HUES6 (cell line): ENCODE measurements around the gene GABARAP.
A peak's percentile ranks its signal among the peaks of the same experiment; 100 is the strongest.

Experiments used
- H3K27ac ChIP-seq: 2 replicates; pipeline ENCODE4 v1.7.0; 2013; ENCODE audit warnings: low read depth, mild to moderate bottlenecking, low read length, inconsistent platforms
- H3K27me3 ChIP-seq: 2 replicates; pipeline ENCODE4 v1.6.1; 2013; ENCODE audit warnings: low read length; ENCODE audit not compliant: control insufficient read depth, insufficient read depth
- H3K36me3 ChIP-seq: 2 replicates; pipeline ENCODE4 v1.6.1; 2013; ENCODE audit warnings: low read length; ENCODE audit not compliant: control insufficient read depth, insufficient read depth
- H3K4me1 ChIP-seq: 2 replicates; pipeline ENCODE4 v1.6.1; 2013; ENCODE audit warnings: low read length; ENCODE audit not compliant: control insufficient read depth, insufficient read depth
- H3K4me3 ChIP-seq: 2 replicates; pipeline ENCODE4 v1.5.1; 2013; ENCODE audit warnings: low read depth, low read length
- H3K9ac ChIP-seq: one replicate; pipeline ENCODE4 v1.6.1; 2013; ENCODE audit warnings: mild to moderate bottlenecking, low read length
- H3K9me3 ChIP-seq: 2 replicates; pipeline ENCODE4 v1.6.1; 2013; ENCODE audit warnings: low read depth, low read length; ENCODE audit not compliant: control insufficient read depth, insufficient read depth

GABARAP gene

GRCh38 chr17:7238420-7239090 is 3.7 kb downstream of the GABARAP start:
- Histone ChIP-seq H3K4me1 (peaks cover 15% of the 10 kb centered on the region), H3K36me3 (peaks cover 38% of the 10 kb centered on the region), H3K27me3 (no peaks in the 10 kb centered on the region)

GRCh38 chr17:7237761-7238419 is 4.4 kb downstream of the GABARAP start:
- Histone ChIP-seq H3K9ac (peak overlapping the region; percentile 79), H3K4me1 (peaks cover 13% of the 10 kb centered on the region; the same call in 1 of the 2 replicates), H3K27ac (peak overlapping the region; percentile 86; the same call in 1 of the 2 replicates)

More at GRCh38 chr17:7238420-7239090, 3.7 kb downstream of the GABARAP start:
- Histone ChIP-seq H3K4me3 (peak overlapping the region; percentile 95), H3K9me3 (no peaks in the 10 kb centered on the region), H3K9ac (peak overlapping the region; percentile 92), H3K27ac (peak overlapping the region; percentile 90)

GRCh38 chr17:7237266-7237760 is 4.9 kb downstream of the GABARAP start:
- H3K27ac ChIP-seq: no peak overlapping the region; the same call in 1 of the 2 replicates
- H3K36me3 ChIP-seq: peaks cover 38% of the 10 kb centered on the region
- H3K9ac ChIP-seq: peak overlapping the region; percentile 60
- H3K4me3 ChIP-seq: peak overlapping the region; percentile 95
- peaks cover 16% of the 10 kb centered on the region; the same call in 1 of the 2 replicates for H3K4me1 ChIP-seq
- H3K27me3 ChIP-seq: no peaks in the 10 kb centered on the region
- no peaks in the 10 kb centered on the region for H3K9me3 ChIP-seq

More at GRCh38 chr17:7237761-7238419, 4.4 kb downstream of the GABARAP start:
- Histone ChIP-seq H3K4me3 (peak overlapping the region; percentile 95), H3K9me3 (no peaks in the 10 kb centered on the region), H3K36me3 (peaks cover 38% of the 10 kb centered on the region), H3K27me3 (no peaks in the 10 kb centered on the region)

GRCh38 chr17:7236808-7237207 is 5.4 kb downstream of the GABARAP start:
- no peaks in the 10 kb centered on the region for H3K27me3 ChIP-seq
- peaks cover 17% of the 10 kb centered on the region; the same call in 1 of the 2 replicates for H3K4me1 ChIP-seq
- no peak overlapping the region for H3K9ac ChIP-seq
- peaks cover 38% of the 10 kb centered on the region for H3K36me3 ChIP-seq
- no peak overlapping the region for H3K27ac ChIP-seq
- H3K9me3 ChIP-seq: no peaks in the 10 kb centered on the region
- H3K4me3 ChIP-seq: peak overlapping the region; percentile 95; the same call in 1 of the 2 replicates

- peaks cover 38% of the 10 kb centered on the region for H3K36me3 ChIP-seq
- no peak overlapping the region for H3K4me3 ChIP-seq
- no peaks in the 10 kb centered on the region for H3K9me3 ChIP-seq
- H3K27ac ChIP-seq: no peak overlapping the region
- no peaks in the 10 kb centered on the region for H3K27me3 ChIP-seq
- H3K4me1 ChIP-seq: peaks cover 17% of the 10 kb centered on the region; the same call in 1 of the 2 replicates
- peak overlapping the region; percentile 7 for H3K9ac ChIP-seq
Measured at GRCh38 chr17:7235693-7236665, 6.3 kb downstream of the GABARAP start.

GRCh38 chr17:7234083-7234951 is 7.9 kb downstream of the GABARAP start, which contains the start of gene DVL2:
Gene DVL2, minus strand, starts transcription at chr17:7234517. Its CDS starts 255 bp downstream, at chr17:7234262.
- Histone ChIP-seq H3K4me1 (peaks cover 13% of the 10 kb centered on the region; the same call in 1 of the 2 replicates), H3K9me3 (no peaks in the 10 kb centered on the region), H3K4me3 (peak within 1 kb of the TSS; percentile 83), H3K36me3 (peaks cover 44% of the 10 kb centered on the region), H3K27me3 (no peaks in the 10 kb centered on the region), H3K27ac (peak within 1 kb of the TSS; percentile 84), H3K9ac (peak within 1 kb of the TSS; percentile 93)

- peaks cover 51% of the 10 kb centered on the region for H3K36me3 ChIP-seq
- H3K27me3 ChIP-seq: no peaks in the 10 kb centered on the region
- peak overlapping the region; percentile 83 for H3K4me3 ChIP-seq
- peak overlapping the region; percentile 84 for H3K27ac ChIP-seq
- no peaks in the 10 kb centered on the region for H3K9me3 ChIP-seq
- H3K9ac ChIP-seq: peak overlapping the region; percentile 93
- H3K4me1 ChIP-seq: peaks cover 13% of the 10 kb centered on the region; the same call in 1 of the 2 replicates
Measured at GRCh38 chr17:7233701-7234082, 8.6 kb downstream of the GABARAP start.

GRCh38 chr17:7232114-7232513 is 10.1 kb downstream of the GABARAP start:
- Histone ChIP-seq H3K4me1 (peaks cover 8% of the 10 kb centered on the region; the same call in 1 of the 2 replicates), H3K27ac (no peak overlapping the region), H3K9me3 (no peaks in the 10 kb centered on the region), H3K27me3 (no peaks in the 10 kb centered on the region), H3K36me3 (peaks cover 63% of the 10 kb centered on the region), H3K9ac (no peak overlapping the region), H3K4me3 (peak overlapping the region; percentile 40)

- no peak overlapping the region for H3K9ac ChIP-seq
- H3K4me3 ChIP-seq: no peak overlapping the region
- H3K27me3 ChIP-seq: no peaks in the 10 kb centered on the region
- peaks cover 7% of the 10 kb centered on the region; the same call in 1 of the 2 replicates for H3K4me1 ChIP-seq
- peaks cover 64% of the 10 kb centered on the region for H3K36me3 ChIP-seq
- H3K9me3 ChIP-seq: no peaks in the 10 kb centered on the region
- H3K27ac ChIP-seq: no peak overlapping the region
Measured at GRCh38 chr17:7229504-7229903, 12.7 kb downstream of the GABARAP start.
